T-helper 17 cell (primary cell): ENCODE data around the gene KRTAP10-11. TPM values are rescaled to one million over a fixed set of nuclear protein-coding genes. Genes with fewer than 3 reads are reported as not detected.
"Not testable (repeated sequence)": the region's sequence is repeated elsewhere in the genome, so short reads cannot be mapped to it uniquely, and the experiment has no call there.

Experiments
- ATAC-seq: fragments of 150-1000 bp; cut with Tn5 transposase; 2 replicates; pipeline ENCODE4 v1.10.0; 2021; ENCODE audit warnings: mild to moderate bottlenecking, moderate library complexity
- DNase-seq, 3 donors: peaks; one replicate each; pipeline versions ENCODE4 v3.0.0 to v3.0.0-alpha.2; 2020 to 2021
- H3K9me3 ChIP-seq: one replicate; pipeline ENCODE4 v1.7.0; 2013; ENCODE audit warnings: low read length, mild to moderate bottlenecking; ENCODE audit not compliant: control insufficient read depth, poor library complexity, severe bottlenecking
- H3K27ac Mint-ChIP-seq: one replicate; pipeline ENCODE4 v1.8.0; 2022; ENCODE audit warnings: mild to moderate bottlenecking, moderate library complexity, mixed read lengths
- H3K27me3 Mint-ChIP-seq: one replicate; pipeline ENCODE4 v1.8.0; 2022; ENCODE audit warnings: mixed read lengths
- H3K36me3 Mint-ChIP-seq: one replicate; pipeline ENCODE4 v1.8.0; 2022; ENCODE audit warnings: low read depth, mixed read lengths
- H3K4me1 Mint-ChIP-seq: one replicate; pipeline ENCODE4 v1.8.0; 2022; ENCODE audit warnings: mild to moderate bottlenecking, mixed read lengths
- H3K4me3 Mint-ChIP-seq: one replicate; pipeline ENCODE4 v1.8.0; 2022; ENCODE audit warnings: mild to moderate bottlenecking, moderate library complexity, mixed read lengths
- total RNA-seq, 4 donors: library from RNA in 2 of 4; stranded (reverse) in 2 of 4; gene quantifications; one replicate each; pipeline ENCODE4 v1.2.3 and lab custom pipeline; 2022 to 2026

KRTAP10-11 gene
- total RNA-seq, 2 donors from 2014 or later, result not detected

- H3K4me3 Mint-ChIP-seq, result no peak overlapping the region
- H3K27me3 Mint-ChIP-seq, result no peaks in the 10 kb centered on the region
- H3K4me1 Mint-ChIP-seq, result no peaks in the 10 kb centered on the region
- ATAC-seq (no peak), DNase-seq (no peak)
- H3K9me3 ChIP-seq, result no peaks in the 10 kb centered on the region
- H3K36me3 Mint-ChIP-seq, result no peaks in the 10 kb centered on the region
- H3K27ac Mint-ChIP-seq, result no peak overlapping the region
Observed at GRCh38 chr21:44671911-44672310, 25.7 kb downstream of the KRTAP10-11 start.

GRCh38 chr21:44677881-44678280, 31.7 kb downstream of the KRTAP10-11 start:
- Mint-ChIP-seq H3K27me3 (peaks cover 21% of the 10 kb centered on the region), H3K27ac (no peak overlapping the region), H3K36me3 (no peaks in the 10 kb centered on the region), H3K4me3 (no peak overlapping the region), H3K4me1 (peaks cover 2% of the 10 kb centered on the region)
- DNase-seq, result no peak
- no peaks in the 10 kb centered on the region for H3K9me3 ChIP-seq
- no peak for ATAC-seq

DNA sequence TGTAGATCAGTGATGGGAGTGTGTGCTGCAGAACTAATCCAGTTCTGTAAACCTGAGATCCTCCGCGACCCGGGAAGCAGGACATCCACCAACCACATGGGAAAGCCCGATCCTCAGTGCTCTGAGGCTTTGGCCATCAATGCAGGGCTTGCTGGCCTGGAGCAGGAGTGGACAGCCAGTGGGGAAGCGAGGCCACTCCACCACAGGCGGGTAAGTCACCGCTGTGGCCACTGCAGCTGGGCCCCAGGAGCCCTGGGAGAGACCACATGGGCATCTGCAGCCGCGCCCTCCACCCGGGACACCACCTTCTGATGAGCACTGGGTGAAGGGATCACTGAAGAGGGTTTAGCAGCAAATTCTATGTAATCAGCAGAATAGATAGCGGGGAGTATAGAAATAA, 34.9 kb downstream of the KRTAP10-11 start:
- ATAC-seq (no peak), DNase-seq (no peak)
- H3K27me3 Mint-ChIP-seq, result peaks cover 39% of the 10 kb centered on the region
- H3K27ac Mint-ChIP-seq, result no peak overlapping the region
- H3K36me3 Mint-ChIP-seq, result peaks cover 3% of the 10 kb centered on the region
- peaks cover 10% of the 10 kb centered on the region for H3K4me1 Mint-ChIP-seq
- no peak overlapping the region for H3K4me3 Mint-ChIP-seq
- H3K9me3 ChIP-seq, result no peaks in the 10 kb centered on the region

DNA sequence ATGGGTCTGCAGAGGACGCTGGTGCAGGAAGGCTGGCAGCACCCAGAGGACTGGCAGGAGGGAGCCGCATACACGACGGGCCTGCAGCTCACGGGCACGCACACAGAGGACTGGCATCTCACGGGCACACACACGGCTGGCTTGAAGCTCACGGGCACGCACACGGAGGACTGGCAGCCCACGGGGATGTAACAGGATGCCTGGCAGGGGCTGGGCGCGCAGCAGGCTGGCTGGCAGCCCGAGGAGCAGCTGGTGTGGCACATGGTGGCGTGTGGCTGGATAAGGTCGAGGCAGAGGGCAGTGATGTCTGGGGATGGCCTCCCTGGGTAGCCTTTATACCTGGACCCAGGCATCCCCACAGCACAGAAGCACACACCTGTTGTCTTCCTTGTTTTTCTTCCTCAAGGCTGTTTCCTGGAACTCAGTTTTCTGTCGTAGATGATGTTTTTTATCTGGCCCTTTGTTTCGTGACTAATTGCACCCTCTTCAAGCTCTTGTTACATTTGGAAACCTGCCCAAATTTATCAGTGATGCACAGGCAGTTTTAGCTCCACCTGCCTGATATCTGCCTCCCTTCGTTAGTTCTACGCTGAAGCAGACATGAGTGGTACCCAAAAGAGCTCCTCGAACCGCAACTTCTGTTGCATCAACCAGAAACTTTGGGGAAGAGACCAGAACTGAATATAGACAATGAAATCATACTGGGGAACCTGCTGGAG, 35.8 kb downstream of the KRTAP10-11 start, which contains the start of gene KRTAP12-1:
KRTAP12-1 (minus strand) TSS at position 303 of the 719 bp plus-strand sequence; CDS start at position 263, 40 bp downstream.
- DNase-seq (no peak), ATAC-seq (no peak)
- Mint-ChIP-seq H3K4me3 (no peak within 1 kb of the TSS), H3K4me1 (peaks cover 14% of the 10 kb centered on the region), H3K36me3 (peaks cover 7% of the 10 kb centered on the region), H3K27ac (no peak within 1 kb of the TSS), H3K27me3 (peaks cover 46% of the 10 kb centered on the region)
- no peaks in the 10 kb centered on the region for H3K9me3 ChIP-seq

DNA sequence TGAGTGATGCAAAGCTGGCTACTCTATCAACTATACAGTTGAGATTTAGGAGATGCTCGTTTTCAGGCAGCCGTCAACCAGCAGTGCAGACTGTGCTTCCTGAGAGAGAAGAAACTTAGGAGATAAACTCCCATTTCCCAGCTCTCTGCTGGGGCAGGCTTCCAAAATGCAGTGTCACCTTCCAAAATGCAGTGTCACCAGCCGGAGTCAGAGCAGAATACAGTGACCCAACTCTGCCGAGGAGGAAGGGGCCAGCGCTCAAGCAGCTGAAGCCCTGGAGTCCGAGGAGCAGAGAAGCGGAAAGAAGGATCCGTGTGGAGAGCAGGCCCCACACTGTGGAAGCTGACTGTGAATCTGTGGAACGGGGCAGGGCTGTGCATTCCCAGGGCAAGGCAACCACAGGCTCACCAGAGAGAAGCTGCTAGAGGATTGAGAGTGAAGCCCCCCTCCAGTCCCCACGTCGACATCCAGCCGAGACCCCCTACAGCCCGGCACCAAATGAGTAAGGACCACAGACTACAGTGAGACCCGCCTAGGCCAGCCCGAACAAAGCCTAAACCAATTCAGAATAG, 36.5 kb downstream of the KRTAP10-11 start:
- Mint-ChIP-seq H3K36me3 (peaks cover 7% of the 10 kb centered on the region), H3K27ac (no peak overlapping the region), H3K4me1 (peaks cover 14% of the 10 kb centered on the region), H3K27me3 (peaks cover 48% of the 10 kb centered on the region), H3K4me3 (no peak overlapping the region)
- H3K9me3 ChIP-seq, result no peaks in the 10 kb centered on the region
- no peak for DNase-seq
- ATAC-seq, result no peak

GRCh38 chr21:44684077-44684476, 37.9 kb downstream of the KRTAP10-11 start:
- H3K9me3 ChIP-seq, result no peaks in the 10 kb centered on the region
- no peak overlapping the region for H3K4me3 Mint-ChIP-seq
- peaks cover 7% of the 10 kb centered on the region for H3K36me3 Mint-ChIP-seq
- DNase-seq (no peak), ATAC-seq (no peak)
- H3K27me3 Mint-ChIP-seq, result peaks cover 48% of the 10 kb centered on the region
- H3K4me1 Mint-ChIP-seq, result peaks cover 14% of the 10 kb centered on the region
- H3K27ac Mint-ChIP-seq, result no peak overlapping the region

DNA sequence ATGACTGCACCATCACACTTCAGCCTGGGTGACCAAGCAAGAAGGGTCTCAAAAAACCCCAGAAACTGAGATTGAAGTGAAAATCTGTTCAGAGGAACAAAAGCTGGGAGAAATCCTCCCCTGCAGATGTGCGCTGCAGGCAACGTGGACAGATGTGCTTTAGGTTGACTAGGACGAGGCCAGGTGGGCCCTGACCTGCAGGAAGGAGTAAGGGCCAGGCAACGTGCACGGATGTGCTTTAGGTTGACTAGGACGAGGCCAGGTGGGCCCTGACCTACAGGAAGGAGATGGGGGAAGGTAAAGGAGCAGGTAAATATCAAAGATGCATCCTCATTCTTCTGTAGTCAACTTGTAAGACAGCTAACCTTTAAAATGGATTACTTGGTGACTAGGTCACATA, 38.3 kb downstream of the KRTAP10-11 start:
- H3K9me3 ChIP-seq, result no peaks in the 10 kb centered on the region
- peaks cover 14% of the 10 kb centered on the region for H3K4me1 Mint-ChIP-seq
- no peak overlapping the region for H3K4me3 Mint-ChIP-seq
- DNase-seq, result no peak
- no peak for ATAC-seq
- no peak overlapping the region for H3K27ac Mint-ChIP-seq
- peaks cover 48% of the 10 kb centered on the region for H3K27me3 Mint-ChIP-seq
- peaks cover 7% of the 10 kb centered on the region for H3K36me3 Mint-ChIP-seq

DNA sequence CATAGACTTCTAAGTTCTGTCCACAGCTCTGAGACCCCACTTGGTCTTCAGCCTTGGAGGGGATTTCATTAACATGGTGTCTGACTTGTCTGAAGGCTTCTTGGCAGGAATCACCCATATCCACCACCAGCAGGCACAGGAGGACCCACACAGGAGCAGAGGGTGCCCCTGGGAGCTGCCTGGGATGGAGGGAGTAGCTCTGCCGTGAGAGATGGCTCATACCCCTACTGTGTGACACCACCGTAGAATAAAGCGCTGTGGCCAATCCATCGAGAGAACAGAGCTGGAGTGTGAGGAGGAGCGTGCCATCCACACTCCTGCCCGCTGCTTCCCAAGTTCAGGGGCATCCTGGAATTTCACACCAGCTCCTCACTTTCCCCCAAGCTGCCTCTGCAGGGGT, 38.8 kb downstream of the KRTAP10-11 start:
- H3K9me3 ChIP-seq, DNase-seq, H3K27ac Mint-ChIP-seq, ATAC-seq, H3K36me3 Mint-ChIP-seq, H3K4me3 Mint-ChIP-seq: not testable (repeated sequence)
- Mint-ChIP-seq H3K4me1 (peaks cover 14% of the 10 kb centered on the region), H3K27me3 (peaks cover 50% of the 10 kb centered on the region)

GRCh38 chr21:44686000-44686781, 40.0 kb downstream of the KRTAP10-11 start:
- peaks cover 43% of the 10 kb centered on the region for H3K27me3 Mint-ChIP-seq
- no peak overlapping the region for H3K4me3 Mint-ChIP-seq
- no peak for DNase-seq
- no peaks in the 10 kb centered on the region for H3K9me3 ChIP-seq
- H3K4me1 Mint-ChIP-seq, result peaks cover 14% of the 10 kb centered on the region
- no peak for ATAC-seq
- peaks cover 7% of the 10 kb centered on the region for H3K36me3 Mint-ChIP-seq
- peak overlapping the region; percentile 51 for H3K27ac Mint-ChIP-seq

- Mint-ChIP-seq H3K4me3 (no peak overlapping the region), H3K4me1 (peaks cover 17% of the 10 kb centered on the region), H3K27ac (peak overlapping the region; percentile 51), H3K36me3 (peaks cover 7% of the 10 kb centered on the region), H3K27me3 (peaks cover 38% of the 10 kb centered on the region)
- no peak for DNase-seq
- no peak for ATAC-seq
- no peaks in the 10 kb centered on the region for H3K9me3 ChIP-seq
Observed at GRCh38 chr21:44686843-44687561, 40.8 kb downstream of the KRTAP10-11 start.

- DNase-seq, result no peak
- no peak for ATAC-seq
- Mint-ChIP-seq H3K36me3 (peaks cover 7% of the 10 kb centered on the region), H3K27ac (no peak overlapping the region), H3K4me1 (peaks cover 17% of the 10 kb centered on the region), H3K27me3 (peaks cover 32% of the 10 kb centered on the region), H3K4me3 (no peak overlapping the region)
- H3K9me3 ChIP-seq, result no peaks in the 10 kb centered on the region
Observed at GRCh38 chr21:44687671-44688070, 41.5 kb downstream of the KRTAP10-11 start.

DNA sequence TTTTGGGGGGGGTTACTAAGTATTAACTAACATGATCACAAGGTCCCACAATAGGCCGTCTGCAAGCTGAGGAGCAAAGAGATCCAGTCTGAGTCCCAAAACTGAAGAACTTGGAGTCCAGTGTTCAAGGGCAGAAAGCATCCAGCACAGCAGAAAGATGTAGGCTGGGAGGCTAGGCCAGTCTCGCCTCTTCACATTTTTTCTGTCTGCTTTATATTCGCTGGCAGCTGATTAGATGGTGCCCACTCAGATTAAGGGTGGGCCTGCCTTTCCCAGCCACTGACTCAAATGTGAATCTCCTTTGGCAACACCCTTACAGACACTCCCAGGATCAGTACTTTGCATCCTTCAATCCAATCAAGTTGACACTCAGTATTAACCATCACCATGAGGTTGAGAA, 43.5 kb downstream of the KRTAP10-11 start:
- H3K4me3 Mint-ChIP-seq, H3K27ac Mint-ChIP-seq, H3K36me3 Mint-ChIP-seq: not testable (repeated sequence)

DNA sequence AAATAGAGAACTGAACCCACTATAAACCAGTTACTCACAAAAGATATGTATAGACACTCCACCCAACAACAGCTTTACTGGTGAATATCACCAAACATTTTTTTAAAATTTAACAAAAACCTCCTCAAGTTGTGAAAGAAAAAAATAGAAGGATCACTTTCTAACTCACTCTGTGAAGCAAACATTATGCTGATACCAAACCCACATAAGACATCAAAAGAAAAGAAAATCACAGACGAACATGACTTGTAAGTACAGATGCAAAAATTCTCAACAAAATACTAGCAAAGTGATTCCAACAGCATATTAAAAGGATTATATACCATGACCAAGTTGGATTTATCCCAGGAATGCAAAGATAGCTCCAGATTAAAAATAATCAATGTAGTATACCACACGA, 45.5 kb downstream of the KRTAP10-11 start:
- ATAC-seq (no peak), DNase-seq (no peak)
- no peaks in the 10 kb centered on the region for H3K9me3 ChIP-seq
- H3K36me3 Mint-ChIP-seq, result peaks cover 8% of the 10 kb centered on the region
- peaks cover 9% of the 10 kb centered on the region for H3K4me1 Mint-ChIP-seq
- no peak overlapping the region for H3K27ac Mint-ChIP-seq
- H3K4me3 Mint-ChIP-seq, result no peak overlapping the region
- H3K27me3 Mint-ChIP-seq, result peaks cover 23% of the 10 kb centered on the region

More for the DNA sequence above, 43.5 kb downstream of the KRTAP10-11 start:
- H3K9me3 ChIP-seq, DNase-seq, ATAC-seq: not testable (repeated sequence)
- H3K27me3 Mint-ChIP-seq, result peaks cover 21% of the 10 kb centered on the region
- peaks cover 11% of the 10 kb centered on the region for H3K4me1 Mint-ChIP-seq
